ENCODE measurements around the gene CHRDL2.

DNA sequence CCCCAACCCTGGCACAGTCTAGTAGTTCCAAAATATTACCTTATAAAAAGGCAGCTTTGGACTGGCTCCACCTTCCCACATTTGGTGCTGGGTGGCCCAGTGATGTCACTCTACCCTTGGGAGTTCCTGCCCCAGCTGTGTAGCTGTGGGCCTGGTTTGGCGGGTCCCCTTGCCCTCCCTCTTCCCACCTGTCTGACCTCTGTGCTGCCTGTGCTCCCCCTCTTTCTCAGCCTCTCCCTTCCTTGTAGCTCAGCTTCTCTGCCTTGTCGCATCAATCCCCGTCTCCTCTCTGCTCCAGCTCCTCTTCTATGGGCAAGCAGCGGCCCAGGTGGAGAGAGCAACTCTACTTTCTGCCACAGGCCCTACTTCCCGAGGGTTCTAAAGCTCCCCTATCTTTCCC is 54.6 kb downstream of the CHRDL2 start:
- TF ChIP-seq, protein P1, sequence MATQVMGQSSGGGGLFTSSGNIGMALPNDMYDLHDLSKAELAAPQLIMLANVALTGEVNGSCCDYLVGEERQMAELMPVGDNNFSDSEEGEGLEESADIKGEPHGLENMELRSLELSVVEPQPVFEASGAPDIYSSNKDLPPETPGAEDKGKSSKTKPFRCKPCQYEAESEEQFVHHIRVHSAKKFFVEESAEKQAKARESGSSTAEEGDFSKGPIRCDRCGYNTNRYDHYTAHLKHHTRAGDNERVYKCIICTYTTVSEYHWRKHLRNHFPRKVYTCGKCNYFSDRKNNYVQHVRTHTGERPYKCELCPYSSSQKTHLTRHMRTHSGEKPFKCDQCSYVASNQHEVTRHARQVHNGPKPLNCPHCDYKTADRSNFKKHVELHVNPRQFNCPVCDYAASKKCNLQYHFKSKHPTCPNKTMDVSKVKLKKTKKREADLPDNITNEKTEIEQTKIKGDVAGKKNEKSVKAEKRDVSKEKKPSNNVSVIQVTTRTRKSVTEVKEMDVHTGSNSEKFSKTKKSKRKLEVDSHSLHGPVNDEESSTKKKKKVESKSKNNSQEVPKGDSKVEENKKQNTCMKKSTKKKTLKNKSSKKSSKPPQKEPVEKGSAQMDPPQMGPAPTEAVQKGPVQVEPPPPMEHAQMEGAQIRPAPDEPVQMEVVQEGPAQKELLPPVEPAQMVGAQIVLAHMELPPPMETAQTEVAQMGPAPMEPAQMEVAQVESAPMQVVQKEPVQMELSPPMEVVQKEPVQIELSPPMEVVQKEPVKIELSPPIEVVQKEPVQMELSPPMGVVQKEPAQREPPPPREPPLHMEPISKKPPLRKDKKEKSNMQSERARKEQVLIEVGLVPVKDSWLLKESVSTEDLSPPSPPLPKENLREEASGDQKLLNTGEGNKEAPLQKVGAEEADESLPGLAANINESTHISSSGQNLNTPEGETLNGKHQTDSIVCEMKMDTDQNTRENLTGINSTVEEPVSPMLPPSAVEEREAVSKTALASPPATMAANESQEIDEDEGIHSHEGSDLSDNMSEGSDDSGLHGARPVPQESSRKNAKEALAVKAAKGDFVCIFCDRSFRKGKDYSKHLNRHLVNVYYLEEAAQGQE (IDR thresholded peaks at IDR 0.05; ENCODE audit: insufficient read depth in 1 of 2, low read depth in 2 of 2, low read length in 2 of 2), result no peak
- no peak for TF ChIP-seq SIN3A (IDR thresholded peaks at IDR 0.05; ENCODE audit: borderline replicate concordance, insufficient read depth, low read length)
- TF ChIP-seq POLR2AphosphoS5 (IDR thresholded peaks at IDR 0.05; ENCODE audit: low read depth, low read length), result no peak

All from PFSK-1 (cell line).